GM18505 (cell line): ENCODE data around the gene TSHZ2.

ENCODE experiments used
- ATAC-seq: cut with Tn5 transposase; IDR thresholded peaks from one replicate; pipeline ENCODE4 v1.9.1; 2021; ENCODE audit not compliant: unreplicated experiment
- POLR2A ChIP-seq: IDR thresholded peaks from 4 replicates; pipeline ENCODE4 v1.6.1; 2011; ENCODE audit warnings: borderline replicate concordance; ENCODE audit not compliant: insufficient read depth, insufficient read length; ENCODE audit errors: extremely low read depth

The TSHZ2 gene

DNA sequence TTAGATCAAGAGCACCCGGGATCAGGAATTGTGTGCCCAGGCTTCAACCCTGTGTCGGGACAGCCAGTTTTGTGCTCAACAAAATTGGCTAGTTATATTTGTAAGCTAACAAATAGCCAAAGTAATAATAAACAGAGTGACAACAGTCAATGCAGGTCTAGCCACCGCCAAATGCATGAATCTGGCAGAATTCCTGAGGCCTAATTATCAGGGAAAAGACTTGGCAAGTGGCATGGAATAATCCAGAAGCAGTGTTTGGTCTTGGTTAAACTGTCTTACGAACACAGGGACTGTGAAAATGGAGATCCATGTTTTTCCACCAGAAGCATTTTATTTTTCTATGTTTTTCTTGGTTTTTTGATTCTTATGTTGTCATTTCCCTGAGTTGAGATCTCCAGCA lies 352.7 kb downstream of the TSHZ2 start:
- ATAC-seq = no peak
- TF ChIP-seq POLR2A = no peak

DNA sequence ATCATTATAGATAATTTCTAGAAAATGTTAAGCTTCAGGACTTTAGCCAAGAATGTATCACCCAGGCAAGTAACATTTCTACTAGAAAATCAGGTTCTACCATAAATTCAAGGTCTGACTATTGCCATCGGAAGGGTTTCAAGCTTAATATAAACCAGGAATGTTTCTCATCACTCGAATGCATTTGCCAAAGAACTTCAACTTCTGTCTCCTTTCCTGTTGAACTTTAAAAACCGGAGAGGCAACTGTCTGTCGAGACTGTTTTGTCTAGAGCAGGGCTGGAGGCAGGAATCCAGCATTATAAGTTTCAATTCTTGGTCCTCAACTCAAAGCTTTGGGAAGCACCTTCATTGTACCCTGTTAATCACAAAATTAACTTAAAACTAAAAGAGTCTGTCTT lies 356.8 kb downstream of the TSHZ2 start:
- no peak for TF ChIP-seq POLR2A
- no peak for ATAC-seq

DNA sequence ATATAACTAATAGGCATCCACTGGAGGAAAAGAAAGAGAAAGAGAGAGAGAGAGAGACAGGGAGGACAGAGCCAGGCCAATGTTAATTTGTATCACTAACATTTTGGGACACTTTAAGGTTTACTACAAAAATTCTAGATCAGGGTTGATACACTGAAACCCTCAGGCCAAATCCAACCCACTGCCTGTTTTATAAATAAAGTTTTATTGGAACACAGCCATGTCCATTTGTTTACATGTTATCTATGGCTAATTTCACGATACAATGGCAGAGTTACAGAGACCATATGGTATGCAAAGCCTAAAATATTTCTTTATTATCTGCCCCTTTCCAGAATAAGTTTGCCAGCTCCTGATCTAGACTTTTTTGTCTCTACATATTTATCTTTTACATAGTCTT lies 357.6 kb downstream of the TSHZ2 start:
- ATAC-seq = no peak
- TF ChIP-seq POLR2A = no peak

DNA sequence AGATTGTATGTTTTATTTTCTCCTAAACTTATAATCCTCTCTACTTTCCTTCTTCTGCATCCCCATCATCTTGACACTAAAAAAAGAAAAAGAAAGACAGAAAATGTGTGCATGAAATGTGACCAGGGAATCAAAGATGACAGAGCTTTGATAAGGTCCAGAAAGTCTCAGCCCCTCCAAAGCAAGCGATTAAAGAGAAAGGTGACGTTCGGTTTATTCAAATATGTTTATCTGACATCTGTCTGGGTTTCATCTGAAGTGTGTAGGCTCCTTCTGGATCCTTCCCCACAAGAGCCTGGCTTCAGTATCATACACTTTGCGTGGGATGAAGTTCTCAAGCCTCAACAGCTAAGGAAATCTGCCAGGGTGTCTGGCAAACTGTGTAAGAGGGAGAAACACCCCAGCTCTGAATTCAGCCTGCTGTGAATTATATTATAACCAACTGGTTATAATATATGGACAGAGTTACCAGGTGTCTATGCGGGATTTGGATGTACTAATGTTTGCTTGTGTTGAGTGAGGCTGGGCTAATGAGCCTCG lies 358.5 kb downstream of the TSHZ2 start:
- no peak for ATAC-seq
- no peak for TF ChIP-seq POLR2A

DNA sequence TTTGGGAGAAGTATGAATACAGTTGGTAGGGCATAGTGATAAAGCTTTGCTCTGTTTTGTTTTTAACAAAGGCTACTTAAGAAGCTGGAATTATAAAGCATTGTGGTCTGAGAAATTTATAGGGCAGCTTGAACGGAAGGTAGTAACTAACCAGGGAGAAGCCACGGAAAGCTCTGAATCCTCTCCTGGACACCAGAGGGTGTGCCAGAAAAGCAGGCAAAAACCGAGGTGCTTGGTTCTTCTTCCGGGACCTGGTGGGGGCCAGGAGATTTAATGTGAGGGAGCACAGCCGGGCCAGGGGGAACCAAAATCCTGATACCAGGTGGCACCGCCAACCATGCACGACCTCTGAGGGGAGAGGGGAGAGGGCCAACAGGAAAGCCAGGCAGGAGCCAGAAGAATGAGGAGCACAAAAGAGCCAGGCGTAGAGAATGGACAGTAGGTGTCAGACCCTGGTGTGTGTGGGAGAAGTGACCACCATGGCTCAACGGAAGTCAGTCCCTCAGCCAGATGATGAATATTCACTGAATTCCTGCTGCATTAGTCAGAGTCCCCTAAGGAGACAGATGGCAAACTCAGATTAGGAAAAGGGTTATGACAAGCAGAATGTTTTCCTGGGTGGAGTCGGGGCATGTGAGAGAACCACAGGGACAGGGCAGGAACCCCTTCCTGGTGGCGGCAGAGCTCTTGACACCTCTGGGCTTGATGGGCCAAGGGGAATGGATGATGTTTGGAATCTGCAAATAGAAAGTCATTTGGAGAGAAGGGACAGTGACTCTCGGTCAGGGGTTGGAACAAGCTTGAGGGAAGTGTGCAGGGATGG lies 359.2 kb downstream of the TSHZ2 start:
- ATAC-seq = no peak

DNA sequence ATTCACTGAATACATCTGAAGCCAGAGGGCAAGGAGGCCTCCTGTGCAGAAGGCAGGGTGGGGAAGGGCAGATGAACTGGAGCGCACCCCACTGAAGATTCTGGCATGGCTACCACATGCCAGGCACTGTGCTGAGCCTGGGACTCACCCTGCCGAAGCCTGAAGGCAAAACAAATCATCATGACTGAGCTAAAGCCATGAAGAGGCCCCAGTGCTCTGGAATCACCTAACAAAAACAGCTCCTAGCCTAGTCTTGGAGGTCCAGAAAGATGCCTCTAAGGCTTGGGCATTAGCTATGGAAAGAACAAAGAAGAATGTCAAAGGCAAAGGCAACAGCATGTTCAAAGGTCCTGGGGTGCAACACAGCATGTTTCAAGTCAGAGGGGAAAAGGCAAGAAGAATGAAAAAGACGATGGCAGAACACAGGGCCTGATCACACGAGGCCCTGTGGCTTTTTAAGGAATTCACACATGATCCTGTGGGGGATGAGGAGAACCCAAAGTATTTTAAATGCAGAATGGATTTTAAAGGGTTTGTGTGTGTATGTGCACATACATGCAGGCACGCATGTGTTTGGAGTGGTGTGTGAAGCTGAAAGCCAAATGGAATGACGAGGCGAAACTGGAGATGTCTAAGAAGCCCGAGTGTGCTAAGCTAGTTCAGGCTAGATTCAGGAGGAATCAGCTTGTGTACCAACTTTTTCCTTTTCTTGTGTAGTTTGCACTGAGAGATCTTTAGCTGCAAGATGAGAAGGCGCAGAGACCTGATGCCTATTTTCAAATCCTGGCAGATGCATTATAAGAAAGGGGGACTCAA lies 360.1 kb downstream of the TSHZ2 start:
- ATAC-seq = no peak
- no peak for TF ChIP-seq POLR2A

More for the DNA sequence above, 359.2 kb downstream of the TSHZ2 start:
- no peak for TF ChIP-seq POLR2A

DNA sequence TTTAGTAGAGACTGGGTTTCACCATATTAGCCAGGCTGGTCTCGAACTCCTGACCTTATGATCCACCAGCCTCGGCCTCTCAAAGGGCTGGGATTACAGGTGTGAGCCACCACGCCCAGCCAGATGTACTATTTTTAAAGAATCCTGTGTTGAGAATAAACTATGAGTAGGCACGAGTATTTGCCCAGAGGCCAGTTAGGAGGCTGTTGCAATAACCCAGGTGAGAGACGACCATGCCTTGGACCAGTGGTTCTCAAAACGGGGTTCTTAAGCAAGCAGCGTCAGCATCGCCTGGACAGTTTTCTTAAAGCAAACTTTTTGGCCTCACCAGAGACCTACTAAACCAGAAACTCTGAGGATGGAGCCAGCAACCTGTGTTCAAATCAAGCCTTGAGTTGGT lies 362.7 kb downstream of the TSHZ2 start:
- ATAC-seq = no peak
- no peak for TF ChIP-seq POLR2A

DNA sequence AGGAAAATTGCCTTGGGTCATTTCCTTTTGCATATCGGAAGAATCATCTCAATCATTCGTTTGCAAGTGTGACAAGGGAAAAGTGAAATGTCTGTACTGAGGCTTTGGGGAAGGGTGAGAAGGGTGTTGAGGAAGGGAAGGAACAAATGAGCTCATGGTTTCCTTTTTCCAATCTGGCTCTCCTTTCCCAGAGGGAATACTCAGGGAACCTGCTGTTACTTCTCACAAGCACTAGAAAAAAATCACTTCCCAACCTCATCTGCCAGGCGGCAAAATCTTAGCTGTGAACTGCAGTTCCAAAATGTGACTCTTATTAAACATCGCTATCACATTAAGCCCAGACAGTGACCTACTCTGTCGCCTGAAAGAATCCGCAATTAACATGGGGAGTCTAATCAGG lies 363.4 kb downstream of the TSHZ2 start:
- no peak for TF ChIP-seq POLR2A
- ATAC-seq = no peak

DNA sequence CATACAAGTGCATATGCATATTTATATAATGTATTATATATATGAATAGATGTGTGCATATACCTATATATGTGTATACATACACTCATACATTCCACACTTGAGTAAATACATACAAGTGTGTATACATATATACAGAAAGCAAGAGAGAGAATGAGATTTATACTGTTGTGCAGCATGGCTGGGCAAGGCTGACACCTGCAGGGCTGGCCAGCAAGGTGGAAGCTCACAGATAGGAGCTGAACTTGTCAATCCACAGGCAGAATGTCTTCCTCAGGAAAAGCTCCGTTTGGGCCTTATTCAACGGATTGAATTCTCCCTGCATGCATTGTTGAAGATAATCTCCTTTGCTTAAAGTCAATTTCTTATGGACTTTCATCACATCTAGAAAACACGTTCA lies 364.7 kb downstream of the TSHZ2 start:
- no peak for TF ChIP-seq POLR2A
- ATAC-seq = no peak

DNA sequence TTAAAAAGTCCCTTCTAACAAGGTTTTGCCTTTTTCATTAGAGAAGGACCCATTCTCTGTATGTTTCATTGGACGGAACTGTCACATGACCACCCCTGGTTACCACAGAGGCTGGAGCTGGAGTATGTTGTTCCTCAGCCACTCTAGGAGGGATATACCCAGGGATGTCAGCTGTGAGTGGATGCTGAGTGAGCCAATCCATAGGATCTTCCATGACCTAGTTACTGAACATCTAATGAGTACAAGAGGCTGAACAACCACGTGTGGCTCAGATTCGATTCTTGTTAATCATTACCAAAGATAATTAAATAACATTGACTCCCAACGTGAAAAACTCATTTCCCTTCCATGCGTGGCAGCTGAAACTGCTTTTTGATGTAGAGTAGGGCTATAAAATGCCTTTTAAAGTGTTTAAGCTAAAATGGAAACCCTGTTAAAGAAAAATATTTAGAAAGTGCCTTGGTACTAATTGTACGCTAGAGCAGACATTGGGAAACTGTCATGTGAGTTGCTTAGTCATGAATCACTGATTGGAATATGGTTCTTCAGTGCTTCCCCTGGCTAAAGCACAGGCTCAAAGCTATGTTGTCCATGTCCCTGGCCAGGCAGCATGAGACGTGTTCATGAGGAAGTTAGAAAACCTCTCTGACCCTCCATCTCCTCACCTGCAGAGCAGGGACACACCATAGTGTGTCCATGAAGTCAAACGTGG lies 365.4 kb downstream of the TSHZ2 start:
- no peak for ATAC-seq
- TF ChIP-seq POLR2A = no peak

DNA sequence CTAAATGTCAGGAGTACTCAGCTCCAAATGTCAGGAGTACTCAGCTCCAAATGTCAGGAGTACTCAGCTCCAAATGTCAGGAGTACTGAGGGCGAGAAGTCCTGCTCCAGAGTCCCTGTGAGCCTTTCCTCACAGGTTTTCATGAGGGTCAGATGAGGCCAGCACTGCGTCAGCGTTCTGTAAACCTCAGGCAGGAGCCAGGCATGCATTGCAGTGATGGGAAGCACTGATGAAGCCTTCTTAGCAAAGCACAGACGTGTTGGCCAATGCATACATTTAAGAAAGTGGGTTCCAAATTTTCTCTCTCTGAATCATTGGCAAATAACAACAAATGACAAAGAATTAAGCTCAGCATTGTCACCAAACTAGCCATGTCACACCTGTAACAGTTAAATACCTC lies 366.6 kb downstream of the TSHZ2 start:
- TF ChIP-seq POLR2A = no peak
- no peak for ATAC-seq

DNA sequence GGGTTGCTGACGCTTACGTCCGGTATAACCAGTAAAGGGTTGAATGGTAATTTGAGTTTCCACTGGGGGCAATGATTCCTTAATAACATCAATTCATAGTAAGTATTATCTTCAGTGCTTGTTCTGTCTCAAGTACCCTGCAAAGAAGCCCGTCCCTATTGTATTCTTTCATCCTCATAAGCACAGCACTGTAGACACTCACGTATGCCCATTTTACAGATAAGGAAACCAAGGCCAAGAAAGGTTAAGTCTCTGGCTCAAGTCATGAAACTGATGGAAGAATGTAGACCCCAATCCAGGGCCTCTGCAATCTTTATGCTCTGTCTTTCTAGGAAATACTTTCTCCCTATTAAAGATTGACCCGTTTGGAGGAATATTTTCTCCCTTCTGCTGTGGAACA lies 370.3 kb downstream of the TSHZ2 start:
- ATAC-seq = no peak
- TF ChIP-seq POLR2A = no peak

DNA sequence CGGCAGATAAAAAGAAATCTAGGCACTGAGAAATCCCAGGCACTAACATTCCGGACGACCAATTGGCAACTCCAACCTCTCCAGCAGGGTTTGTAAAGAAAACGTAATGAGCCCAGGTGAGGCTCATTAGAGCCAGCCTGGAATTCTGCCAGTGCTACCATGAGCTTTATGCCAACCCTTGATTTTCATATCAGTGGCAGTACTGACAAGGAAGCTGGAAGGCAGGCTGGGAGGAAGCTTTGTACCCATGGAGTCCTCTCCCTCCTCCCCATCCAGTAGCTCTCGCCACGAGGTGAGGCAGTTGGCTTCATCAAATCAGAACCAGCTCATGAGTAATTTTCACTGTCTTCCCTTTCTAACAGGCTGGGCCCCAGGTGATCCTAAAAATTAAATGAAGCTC lies 371.3 kb downstream of the TSHZ2 start:
- no peak for ATAC-seq
- TF ChIP-seq POLR2A = no peak

DNA sequence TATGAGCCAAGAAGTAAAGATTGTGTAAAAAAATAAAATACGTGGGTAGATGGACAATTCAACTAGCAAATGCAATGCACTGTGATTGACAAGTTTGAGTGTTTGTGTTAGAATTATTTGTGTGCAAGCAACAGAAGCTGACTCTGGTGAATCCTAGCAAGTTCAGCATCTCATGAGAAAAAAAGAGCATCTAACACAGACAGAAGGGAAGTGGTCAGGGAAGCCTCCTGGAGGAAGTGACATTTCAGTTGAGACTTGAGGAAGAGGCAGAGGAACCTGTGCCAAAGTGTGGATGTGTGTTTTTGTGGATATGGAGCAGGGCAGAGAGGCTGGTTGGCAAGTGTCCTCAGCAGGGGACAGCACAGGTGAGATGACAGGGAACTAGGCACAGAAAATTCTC lies 372.7 kb downstream of the TSHZ2 start:
- TF ChIP-seq POLR2A = no peak
- ATAC-seq = no peak
